Suprapubic skin (tissue), 4 donors: Measurements from ENCODE around the gene ALOXE3.
A peak's percentile ranks its signal among the peaks of the same experiment; 100 is the strongest.

ENCODE experiments used
- CTCF ChIP-seq, 2 donors: fragments of 200-600 bp in 1 of 2; fragments of 450-650 bp in 1 of 2; sonication (generic) in 1 of 2; IDR thresholded peaks; one replicate each; pipeline ENCODE4 v1.5.1; 2016 to 2019; ENCODE audit warnings: antibody characterized with exemption in 2 of 2, mild to moderate bottlenecking in 1 of 2, moderate library complexity in 1 of 2
- EP300 ChIP-seq: sonication (generic); formaldehyde crosslinking; IDR thresholded peaks from one replicate; pipeline ENCODE4 v1.6.1; 2017; ENCODE audit warnings: antibody characterized with exemption
- POLR2A ChIP-seq, 2 donors: fragments of 450-650 bp; IDR thresholded peaks; one replicate each; pipeline ENCODE4 v1.6.1; 2017; ENCODE audit warnings: antibody characterized with exemption in 2 of 2, mild to moderate bottlenecking in 2 of 2, moderate library complexity in 2 of 2
- POLR2AphosphoS5 ChIP-seq, 3 donors: sonication (generic); formaldehyde crosslinking; IDR thresholded peaks; one replicate each; pipeline ENCODE4 v1.6.1; 2017; ENCODE audit warnings: antibody characterized with exemption in 3 of 3

GRCh38 chr17:8151120-8151640 is 32.9 kb upstream of the ALOXE3 start:
- no peak for TF ChIP-seq CTCF (IDR thresholded peaks at IDR 0.05)
- TF ChIP-seq POLR2A (IDR thresholded peaks at IDR 0.05): peak in 1 of 2 donors; percentile 34
- TF ChIP-seq POLR2AphosphoS5 (IDR thresholded peaks at IDR 0.05): peak in 2 of 3 donors; percentile 83 to 86
- TF ChIP-seq EP300: peak; percentile 84
